ENCODE results near the gene FAM171A1.

Gene FAM171A1

DNA sequence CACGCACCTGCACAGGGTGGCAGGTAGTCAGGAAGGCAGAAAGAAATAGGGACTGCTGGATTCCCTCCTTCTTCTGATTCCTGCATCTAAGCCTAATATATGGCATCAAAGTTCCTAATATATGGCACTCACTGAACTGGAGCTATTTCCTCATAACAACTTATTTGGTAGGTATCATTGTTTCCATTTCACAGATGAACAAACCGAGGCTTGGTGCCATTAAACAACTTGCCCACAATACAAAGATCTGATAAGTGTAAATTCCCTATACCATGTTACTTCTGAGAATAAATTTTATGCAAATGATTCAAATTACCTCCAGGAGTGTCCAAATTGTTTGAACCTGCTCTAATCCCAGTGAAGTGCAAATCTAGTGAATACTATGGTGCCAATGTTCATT lies 2.1 kb upstream of the FAM171A1 start:
- no peak for DNase-seq

DNA sequence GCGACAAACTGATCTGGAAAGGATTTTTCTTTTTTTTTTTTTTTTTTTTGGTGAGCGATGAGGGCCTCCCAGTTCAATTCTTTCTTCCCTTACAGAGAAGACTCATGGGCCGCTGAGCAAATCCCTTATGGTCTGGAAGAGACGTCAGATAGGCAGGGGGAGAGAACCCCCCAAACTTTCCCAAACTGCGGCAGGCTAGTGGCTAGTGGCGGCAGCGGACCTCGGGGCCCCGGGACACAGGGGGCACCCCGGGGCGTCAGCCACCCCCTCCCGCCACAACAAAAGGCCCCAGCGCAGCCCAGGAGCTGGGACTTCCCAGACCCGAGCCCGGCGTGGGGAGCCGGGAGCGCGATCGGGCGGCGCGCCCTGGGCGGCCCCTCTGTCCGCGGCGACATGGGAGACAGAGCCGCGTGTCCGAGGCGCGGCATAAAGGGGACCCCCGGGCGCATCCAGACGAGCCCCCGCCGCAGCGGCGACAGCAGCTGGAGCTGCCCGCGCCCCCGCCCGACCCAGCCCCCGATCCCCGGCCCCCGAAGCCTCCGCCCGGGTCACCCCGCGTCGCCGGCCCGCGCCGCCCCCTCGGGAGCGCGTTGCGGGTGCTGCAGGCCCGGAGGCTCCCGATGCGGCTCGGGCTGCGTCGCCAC lies 755 bp downstream of the FAM171A1 start:
- no peak for DNase-seq

DNA sequence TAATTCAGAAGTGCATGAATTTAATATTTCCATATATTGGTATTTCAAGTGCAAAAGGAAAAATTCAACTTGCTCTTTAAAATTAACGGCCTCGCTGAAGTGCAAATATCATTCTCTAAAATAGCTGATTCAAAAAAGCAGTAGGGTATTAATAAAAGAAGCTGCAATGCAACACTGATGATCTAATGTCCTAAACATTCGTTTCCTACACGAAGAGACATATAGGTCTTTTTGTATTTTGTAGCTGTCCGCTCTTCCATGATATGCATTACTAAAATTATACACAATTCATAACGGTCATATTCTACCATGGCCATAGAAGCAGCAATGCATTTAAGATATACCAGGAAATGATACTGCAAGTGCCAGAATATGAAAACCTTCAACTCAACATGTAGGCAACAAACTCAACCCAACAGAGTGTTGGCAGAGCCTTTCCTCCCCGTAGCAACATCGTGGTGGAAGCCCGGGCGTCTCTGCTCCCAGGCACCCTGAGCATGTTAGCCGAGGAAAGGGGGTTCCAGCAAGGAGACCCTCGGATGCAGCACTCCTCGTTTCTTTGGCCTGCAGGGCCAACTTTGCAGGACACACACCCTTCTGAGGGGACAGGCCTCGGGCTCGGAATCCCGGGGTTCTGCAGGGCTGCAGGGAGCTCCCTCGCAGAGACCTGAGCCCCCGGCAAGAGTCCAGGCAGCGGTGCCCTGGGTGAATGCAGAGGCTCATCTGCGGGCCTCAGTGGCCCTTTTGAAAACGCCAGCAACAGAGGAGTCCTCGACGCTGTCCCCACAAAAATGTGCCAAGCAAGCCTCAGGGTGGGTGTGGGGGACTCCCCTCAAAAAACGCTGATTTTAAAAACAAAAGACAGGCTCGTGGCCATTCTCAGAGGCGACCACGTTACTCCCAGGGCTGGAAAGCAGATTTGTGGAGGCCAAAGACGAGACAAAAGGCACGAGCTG lies 1.6 kb downstream of the FAM171A1 start:
- no peak for DNase-seq

- no peak for DNase-seq
Observed at GRCh38 chr10:15368101-15368855, 2.8 kb downstream of the FAM171A1 start.

- no peak for DNase-seq
Observed at GRCh38 chr10:15367296-15368085, 3.6 kb downstream of the FAM171A1 start.

DNA sequence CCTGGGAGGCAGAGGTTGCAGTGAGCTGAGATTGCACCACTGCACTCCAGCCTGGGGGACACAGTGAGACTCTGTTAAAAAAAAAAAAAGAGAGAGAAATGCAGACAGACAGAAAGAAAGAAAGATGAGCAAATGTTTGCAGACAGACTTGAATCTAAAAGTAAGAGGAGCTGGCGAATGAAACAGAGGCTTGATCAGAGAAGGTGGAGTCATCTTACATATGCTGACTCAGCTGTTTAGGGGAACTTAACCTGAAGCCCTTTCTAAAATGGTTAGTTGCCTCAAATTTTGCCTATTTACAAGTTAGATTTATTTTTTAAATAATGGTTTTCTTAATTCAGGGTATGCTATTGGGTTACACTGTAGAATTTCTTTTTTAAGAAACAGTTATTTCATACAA lies 5.4 kb downstream of the FAM171A1 start:
- no peak for DNase-seq

GRCh38 chr10:15364001-15364400 lies 7.1 kb downstream of the FAM171A1 start:
- DNase-seq, result no peak

GRCh38 chr10:15363031-15363430 lies 8.1 kb downstream of the FAM171A1 start:
- no peak for DNase-seq

DNA sequence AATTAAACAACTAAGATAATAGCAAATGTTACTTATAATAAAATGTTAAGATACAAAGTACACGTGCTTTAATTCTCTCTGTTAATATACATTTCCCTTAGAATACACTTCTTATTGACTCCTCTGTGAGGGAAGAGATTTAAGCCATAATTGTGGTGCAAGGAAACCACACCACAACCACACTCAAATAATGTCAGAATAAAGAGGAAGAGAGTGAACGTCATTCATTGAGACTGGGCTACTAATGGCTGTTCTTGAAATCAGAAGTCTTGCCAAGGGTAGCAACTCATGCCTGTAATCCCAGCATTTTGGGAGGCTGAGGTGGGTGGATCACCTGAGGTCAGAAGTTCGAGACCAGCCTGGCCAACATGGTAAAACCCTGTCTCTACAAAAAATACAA lies 10.0 kb downstream of the FAM171A1 start:
- DNase-seq, result no peak

- no peak for DNase-seq
Observed at GRCh38 chr10:15360566-15360965, 10.5 kb downstream of the FAM171A1 start.

DNA sequence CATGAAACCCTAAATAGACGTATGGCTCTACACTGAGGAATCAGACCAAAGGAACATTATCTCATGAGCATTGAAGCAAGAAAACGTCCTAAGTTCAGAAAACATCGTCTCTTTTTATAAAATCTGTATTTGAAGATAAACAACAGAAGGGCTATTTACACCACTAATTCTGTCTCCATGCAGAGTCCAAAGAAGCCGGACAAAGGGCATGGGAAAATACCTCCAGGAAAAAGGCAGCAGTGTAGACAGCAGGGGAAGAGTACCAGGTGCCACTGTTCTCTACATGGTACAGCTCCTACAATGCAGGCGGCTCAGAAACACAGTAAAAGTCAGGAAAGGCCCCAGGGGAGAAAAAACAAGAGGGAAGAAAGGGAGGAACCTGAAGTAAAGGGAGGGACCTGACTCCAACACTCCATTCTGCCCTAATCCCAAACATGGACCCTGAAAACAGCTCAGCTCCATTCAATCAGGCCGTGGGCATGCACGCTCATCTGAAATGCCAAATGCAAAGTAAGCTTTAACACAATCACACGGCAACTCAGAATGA lies 17.5 kb downstream of the FAM171A1 start:
- no peak for DNase-seq

GRCh38 chr10:15352836-15353235 lies 18.3 kb downstream of the FAM171A1 start:
- DNase-seq, result no peak

- DNase-seq, result no peak
Observed at GRCh38 chr10:15352201-15352600, 18.9 kb downstream of the FAM171A1 start.

DNA sequence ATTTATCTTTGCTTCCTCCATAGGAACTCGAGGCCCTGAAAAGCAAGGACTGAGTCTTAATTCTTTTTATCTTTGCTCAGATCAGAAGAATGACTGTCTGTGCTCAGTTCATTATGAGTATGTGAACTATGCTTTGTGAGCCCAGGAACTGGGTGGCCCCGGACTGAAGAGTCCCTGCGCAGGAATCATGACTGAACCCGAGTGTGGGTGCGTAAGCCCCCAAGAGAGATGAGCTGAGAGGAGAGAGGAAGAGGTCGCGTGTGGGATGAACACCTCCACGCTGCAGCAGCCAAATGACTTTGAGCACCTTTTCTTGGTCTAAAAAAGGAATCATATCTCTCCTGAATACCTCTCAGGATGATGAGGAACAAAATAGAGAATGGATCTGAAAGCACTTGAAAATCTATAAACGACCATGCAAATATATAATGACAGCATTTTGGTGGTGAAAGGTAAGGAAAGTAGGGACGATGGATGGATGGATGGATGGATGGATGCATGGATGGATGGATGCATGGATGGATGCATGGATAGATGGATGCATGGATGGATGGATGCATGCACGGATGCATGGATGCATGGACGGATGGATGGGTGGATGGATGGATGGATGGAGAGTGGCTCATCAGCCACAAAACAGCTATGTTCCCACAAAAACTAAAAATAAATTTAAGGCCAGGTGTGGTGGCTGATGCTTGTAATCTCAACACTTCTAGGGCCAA lies 19.8 kb downstream of the FAM171A1 start:
- DNase-seq, result no peak

GRCh38 chr10:15349112-15349511 lies 22.0 kb downstream of the FAM171A1 start:
- DNase-seq, result no peak

DNA sequence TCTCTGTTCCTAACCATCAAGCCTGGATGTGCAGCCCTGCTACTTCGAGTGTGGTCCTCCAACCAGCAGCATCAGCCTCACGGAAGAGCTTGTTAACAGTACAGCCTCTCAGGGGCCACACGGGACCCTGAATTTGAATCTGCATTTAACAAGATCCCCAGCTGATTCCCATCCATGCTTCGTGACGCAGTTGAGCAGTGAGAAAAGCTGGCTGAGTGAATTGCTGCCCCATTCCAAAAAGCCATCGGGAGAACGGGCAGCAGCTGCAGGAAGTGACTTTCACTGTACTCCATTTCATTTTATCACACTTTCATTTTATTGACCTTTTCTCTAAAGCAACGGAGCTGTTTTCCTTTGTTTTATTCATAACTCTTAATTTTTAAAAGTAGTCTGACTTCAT lies 22.5 kb downstream of the FAM171A1 start:
- DNase-seq, result no peak

DNA sequence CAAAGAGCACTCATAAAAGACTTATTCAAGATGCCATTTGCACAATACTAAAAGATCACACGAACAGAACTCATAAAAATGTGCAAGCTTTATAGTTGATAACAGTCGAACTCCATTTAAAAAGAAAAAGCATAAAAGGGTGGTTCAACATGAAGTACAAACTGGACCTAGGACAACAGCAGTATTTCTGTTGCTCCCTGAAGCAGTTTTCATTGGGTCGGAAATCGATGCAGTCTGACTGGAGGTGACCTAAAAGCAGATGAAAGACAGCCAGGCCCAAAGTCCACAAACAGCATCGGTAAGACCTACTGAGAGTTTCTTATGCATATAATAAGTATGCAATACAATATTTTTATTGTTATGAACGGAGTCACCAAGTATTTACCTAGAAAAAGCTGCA lies 23.9 kb downstream of the FAM171A1 start:
- no peak for DNase-seq

GRCh38 chr10:15346440-15347141 lies 24.5 kb downstream of the FAM171A1 start:
- no peak for DNase-seq

DNA sequence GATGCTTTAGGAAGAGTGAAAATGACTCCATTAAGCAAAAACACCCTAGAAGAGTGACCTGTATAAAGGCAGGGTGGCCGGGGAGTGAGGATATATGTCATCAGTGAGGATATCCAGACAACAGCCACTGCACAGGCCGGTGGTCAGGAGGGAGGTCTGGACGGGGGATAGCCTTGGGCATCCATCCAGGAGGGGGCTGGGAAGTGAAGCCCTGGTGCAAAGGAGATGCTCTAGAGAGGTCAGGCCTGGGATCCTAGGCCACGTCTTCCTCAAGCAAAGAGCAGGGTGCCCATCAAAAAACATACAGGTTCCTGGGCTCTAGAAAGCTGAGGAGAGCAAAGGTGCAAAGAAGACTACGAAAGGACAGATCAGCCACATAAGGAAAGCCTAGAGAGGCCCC lies 25.6 kb downstream of the FAM171A1 start:
- no peak for DNase-seq

GRCh38 chr10:15344876-15345285 lies 26.2 kb downstream of the FAM171A1 start:
- peak; percentile 59 for DNase-seq

GRCh38 chr10:15344256-15344875 lies 26.7 kb downstream of the FAM171A1 start:
- DNase-seq, result no peak
